OCI-LY7 (cell line): ENCODE measurements around the gene CHMP4A.

Source experiments
- CTCF ChIP-seq: fragments of 200-600 bp; sonication (generic); conservative IDR thresholded peaks from 2 replicates; pipeline ENCODE4 v1.5.1; 2014; ENCODE audit warnings: mild to moderate bottlenecking, antibody characterized with exemption, low read length, moderate library complexity, mixed read lengths
- EZH2phosphoT487 ChIP-seq: fragments of 200-600 bp; sonication (generic); IDR thresholded peaks from 2 replicates; pipeline ENCODE4 v1.6.1; 2018; ENCODE audit warnings: low read depth, borderline replicate concordance, mild to moderate bottlenecking, mixed run types, antibody characterized with exemption, low read length, moderate library complexity, mixed read lengths

GRCh38 chr14:24253936-24254335 lies 40.6 kb upstream of the CHMP4A start:
- TF ChIP-seq CTCF (no peak), EZH2phosphoT487 (no peak)
